Fibroblast of gingiva (primary cell): ENCODE data around the gene NCS1.

ENCODE experiments used
- DNase-seq: peaks from one replicate; pipeline ENCODE4 v3.0.0-alpha.2; 2011; ENCODE audit warnings: low read depth

Gene NCS1

GRCh38 chr9:130176760-130177159 lies 4.6 kb downstream of the NCS1 start:
- DNase-seq = no peak

GRCh38 chr9:130177898-130178805 lies 5.9 kb downstream of the NCS1 start:
- no peak for DNase-seq

GRCh38 chr9:130179331-130179907 lies 7.2 kb downstream of the NCS1 start:
- no peak for DNase-seq

- DNase-seq = no peak
Measured at GRCh38 chr9:130180516-130180915, 8.3 kb downstream of the NCS1 start.

GRCh38 chr9:130181678-130182380 lies 9.6 kb downstream of the NCS1 start:
- no peak for DNase-seq

GRCh38 chr9:130182381-130182909 lies 10.2 kb downstream of the NCS1 start:
- no peak for DNase-seq

- DNase-seq = peak; percentile 83
Measured at GRCh38 chr9:130183133-130183762, 11.0 kb downstream of the NCS1 start.

GRCh38 chr9:130185017-130185416 lies 12.8 kb downstream of the NCS1 start:
- DNase-seq = no peak

- DNase-seq = peak; percentile 26
Measured at GRCh38 chr9:130185490-130186031, 13.4 kb downstream of the NCS1 start.

- DNase-seq = peak; percentile 68
Measured at GRCh38 chr9:130186051-130186450, 13.8 kb downstream of the NCS1 start.

- peak; percentile 70 for DNase-seq
Measured at GRCh38 chr9:130186839-130187522, 14.8 kb downstream of the NCS1 start.

GRCh38 chr9:130187523-130187846 lies 15.3 kb downstream of the NCS1 start:
- DNase-seq = no peak

GRCh38 chr9:130188860-130189481 lies 16.8 kb downstream of the NCS1 start:
- DNase-seq = no peak

GRCh38 chr9:130189840-130190239 lies 17.6 kb downstream of the NCS1 start:
- DNase-seq = peak; percentile 89

GRCh38 chr9:130191068-130191748 lies 19.0 kb downstream of the NCS1 start:
- DNase-seq = no peak

GRCh38 chr9:130191749-130192120 lies 19.5 kb downstream of the NCS1 start:
- DNase-seq = no peak

- no peak for DNase-seq
Measured at GRCh38 chr9:130192382-130192999, 20.3 kb downstream of the NCS1 start.

- no peak for DNase-seq
Measured at GRCh38 chr9:130193103-130193502, 20.9 kb downstream of the NCS1 start.

- no peak for DNase-seq
Measured at GRCh38 chr9:130193531-130194377, 21.6 kb downstream of the NCS1 start.
